Endothelial cell of umbilical vein (primary cell): ENCODE measurements around the gene MMRN1. TPM values are rescaled to one million over a fixed set of nuclear protein-coding genes. Genes with fewer than 3 reads are reported as not detected.

Experiments
- BruUV-seq: library from RNA; stranded (reverse); fragments of 400-500 nt; replicated peaks from 2 replicates; lab custom pipeline; 2021; lab: Mats Ljungman, UMichigan
- CTCF ChIA-PET: fragments of 300-600, 350-600 bp; sonication (Branson Sonifier 250); formaldehyde crosslinking; loops from one replicate; lab custom pipeline; 2021; ENCODE audit warnings: antibody characterized with exemption, inconsistent platforms; lab: Charles Lee
- POLR2A ChIA-PET: fragments of 300-600, 350-600 bp; sonication (Branson Sonifier 250); formaldehyde crosslinking; loops from one replicate; lab custom pipeline; 2021; ENCODE audit warnings: antibody characterized with exemption, inconsistent platforms; lab: Charles Lee
- DNase-seq: peaks from one replicate; pipeline ENCODE4 v3.0.0-alpha.2; 2011; ENCODE audit warnings: low read depth, low spot score
- FAIRE-seq: peaks from 2 replicates; lab custom pipeline; 2011; peaks lifted over from hg19 to GRCh38; lab: Jason Lieb, UNC
- H2AFZ ChIP-seq: 2 replicates; pipeline ENCODE4 v1.6.0; 2012; ENCODE audit warnings: low read depth, low read length, control low read depth, inconsistent platforms
- H3K27ac ChIP-seq: 2 replicates; pipeline ENCODE4 v1.5.1; 2011; ENCODE audit warnings: low read depth, mild to moderate bottlenecking, control low read depth, low read length, moderate library complexity; ENCODE audit not compliant: insufficient read depth
- H3K27me3 ChIP-seq, 2 experiments: 2 replicates each; pipeline versions ENCODE4 v1.6.0 to v1.6.1; 2011; ENCODE audit warnings: low read length in 2 of 2, mixed read lengths in 1 of 2; ENCODE audit not compliant: control insufficient read depth in 2 of 2, insufficient read depth in 2 of 2
- H3K36me3 ChIP-seq, 2 experiments: 2 replicates in 1 of 2; 3 replicates in 1 of 2; pipeline ENCODE4 v1.5.1; 2011; ENCODE audit warnings: low read length in 2 of 2, mild to moderate bottlenecking in 1 of 2, moderate library complexity in 1 of 2; ENCODE audit not compliant: control insufficient read depth in 2 of 2, insufficient read depth in 2 of 2; ENCODE audit errors: extremely low read depth in 1 of 2
- H3K4me1 ChIP-seq: 3 replicates; pipeline ENCODE4 v1.5.1; 2011; ENCODE audit warnings: mild to moderate bottlenecking, low read length; ENCODE audit not compliant: control insufficient read depth, insufficient read depth; ENCODE audit errors: extremely low read depth
- H3K4me2 ChIP-seq: 2 replicates; pipeline ENCODE4 v1.6.1; 2011; ENCODE audit warnings: low read length, control low read depth, mixed read lengths; ENCODE audit not compliant: insufficient read depth
- H3K4me3 ChIP-seq, 3 experiments: fragments of 200-600 bp in 1 of 3; sonication (generic), shearing (Covaris generic) in 1 of 3; replicated peaks in 1 of 3; 2 replicates each; pipeline ENCODE4 v1.5.1; 2011 to 2016; ENCODE audit warnings: control low read depth in 3 of 3, low read length in 3 of 3, mild to moderate bottlenecking in 2 of 3, inconsistent platforms in 1 of 3, low read depth in 1 of 3, moderate library complexity in 1 of 3; ENCODE audit not compliant: insufficient read depth in 1 of 3
- H3K79me2 ChIP-seq: 2 replicates; pipeline ENCODE4 v1.6.0; 2012; ENCODE audit warnings: low read length, inconsistent platforms; ENCODE audit not compliant: control insufficient read depth, insufficient read depth
- H3K9ac ChIP-seq: replicated peaks from 2 replicates; pipeline ENCODE3; 2011; ENCODE audit warnings: low read length, control low read depth; ENCODE audit not compliant: insufficient read depth; ENCODE audit errors: extremely low read depth
- H3K9me1 ChIP-seq: replicated peaks from 3 replicates; pipeline ENCODE4 v1.6.0; 2011; ENCODE audit warnings: mild to moderate bottlenecking, low read length; ENCODE audit not compliant: control insufficient read depth, insufficient read depth; ENCODE audit errors: extremely low read depth
- H3K9me3 ChIP-seq: replicated peaks from 2 replicates; pipeline ENCODE4 v1.5.1; 2012; ENCODE audit warnings: low read length, inconsistent platforms; ENCODE audit not compliant: control insufficient read depth, insufficient read depth
- H4K20me1 ChIP-seq: replicated peaks from 2 replicates; pipeline ENCODE3; 2011; ENCODE audit warnings: mild to moderate bottlenecking, low read length; ENCODE audit not compliant: control insufficient read depth, insufficient read depth; ENCODE audit errors: extremely low read depth
- CTCF ChIP-seq, 2 donors: IDR thresholded peaks; 1 replicate in 1 of 2; 2 replicates in 1 of 2; pipeline ENCODE4 v1.5.1; 2011; ENCODE audit warnings: low read length in 2 of 2, mild to moderate bottlenecking in 2 of 2, moderate library complexity in 2 of 2, control low read depth in 1 of 2, inconsistent platforms in 1 of 2, low read depth in 1 of 2; ENCODE audit not compliant: insufficient read depth in 1 of 2; ENCODE audit errors: extremely low read depth in 1 of 2
- EZH2 ChIP-seq: IDR thresholded peaks from 2 replicates; pipeline ENCODE4 v1.6.1; 2012; ENCODE audit warnings: borderline replicate concordance, low read depth, mild to moderate bottlenecking, moderate library complexity, low read length, inconsistent platforms; ENCODE audit not compliant: severe bottlenecking
- FOS ChIP-seq: IDR thresholded peaks from 2 replicates; pipeline ENCODE4 v1.6.1; 2011; ENCODE audit warnings: mild to moderate bottlenecking, low read length, moderate library complexity, borderline replicate concordance; ENCODE audit not compliant: insufficient read depth
- GATA2 ChIP-seq: IDR thresholded peaks from 2 replicates; pipeline ENCODE4 v1.7.0; 2011; ENCODE audit warnings: low read depth, mild to moderate bottlenecking, moderate library complexity, mixed read lengths, low read length; ENCODE audit not compliant: insufficient read length, insufficient read depth
- JUN ChIP-seq: IDR thresholded peaks from 2 replicates; pipeline ENCODE4 v1.6.1; 2011; ENCODE audit warnings: borderline replicate concordance, low read depth; ENCODE audit not compliant: insufficient read length, insufficient read depth
- MAX ChIP-seq: IDR thresholded peaks from 2 replicates; pipeline ENCODE4 v1.6.1; 2011; ENCODE audit not compliant: insufficient read depth, insufficient read length
- MYC ChIP-seq: IDR thresholded peaks from one replicate; pipeline ENCODE4 v1.6.1; 2011; ENCODE audit warnings: mild to moderate bottlenecking, low read depth, low read length
- POLR2A ChIP-seq: IDR thresholded peaks from 2 replicates; pipeline ENCODE4 v1.6.1; 2012; ENCODE audit warnings: low read depth, mild to moderate bottlenecking, control low read depth, low read length
- POLR2AphosphoS5 ChIP-seq: IDR thresholded peaks from 2 replicates; pipeline ENCODE4 v1.6.1; 2012; ENCODE audit warnings: low read depth, mild to moderate bottlenecking, control low read depth, low read length, moderate library complexity; ENCODE audit not compliant: insufficient read depth
- dilution Hi-C: fragments of 300-500 bp; cut with MboI; formaldehyde crosslinking; loops from one replicate; pipeline ENCODE4 v1.15.0; 2019; ENCODE audit warnings: low sequenced_read_pairs; ENCODE audit not compliant: extremely low pct_ligation_motif_present
- intact Hi-C: fragments of 100-400 bp; cut with micrococcal nuclease; formaldehyde crosslinking; loops from one replicate; pipeline ENCODE4 v1.10.0; 2022
- polyA plus RNA-seq, 4 experiments: library from polyadenylated mRNA; depleted of rRNA in 3 of 4; stranded (reverse) in 3 of 4; unstranded in 1 of 4; fragments of >200 nt; gene quantifications; 2 replicates each; pipeline versions ENCODE4 v1.2.1 to v1.2.3, GENCODE V29; 2011 to 2012; ENCODE audit warnings: missing spikeins in 1 of 4
- total RNA-seq: library from RNA; stranded (reverse); gene quantifications from 2 replicates; pipeline ENCODE4 v1.2.3, GENCODE V29; 2021

MMRN1 gene
- total and polyA plus RNA-seq, 2 donors (not counting 3 experiments of a cell fraction or from before 2014, with no cell fraction given), result 143 to 414 TPM

GRCh38 chr4:89928838-89929237 lies 34.2 kb downstream of the MMRN1 start:
- Histone ChIP-seq H3K4me2 (no peak overlapping the region), H3K9ac (no peak overlapping the region), H3K9me1 (no peaks in the 10 kb centered on the region), H4K20me1 (peaks cover 3% of the 10 kb centered on the region), H3K4me1 (peaks cover 12% of the 10 kb centered on the region), H3K4me3 (no peak overlapping the region), H3K79me2 (peaks cover 18% of the 10 kb centered on the region), H3K27me3 (no peaks in the 10 kb centered on the region), H3K36me3 (peaks cover 22 to 27% of the 10 kb centered on the region in 2 experiments), H2AFZ (no peak overlapping the region), H3K27ac (no peak overlapping the region), H3K9me3 (no peaks in the 10 kb centered on the region)
- ChIA-PET POLR2A (no interaction called here), CTCF (no interaction called here)
- TF ChIP-seq MAX, result no peak
- TF ChIP-seq CTCF (IDR thresholded peaks at IDR 0.05; ENCODE audit: extremely low read depth in 1 of 2, insufficient read depth in 1 of 2, low read depth in 1 of 2, low read length in 2 of 2), result no peak
- TF ChIP-seq FOS, result no peak
- TF ChIP-seq POLR2A, result no peak
- TF ChIP-seq POLR2AphosphoS5, result no peak
- no peak for TF ChIP-seq JUN
- no peak for TF ChIP-seq MYC
- no peak for TF ChIP-seq GATA2
- TF ChIP-seq EZH2, result no peak
- FAIRE-seq (no peak), DNase-seq (no peak)
- dilution Hi-C loops, result no loop called here
- BruUV-seq, result no TSS peak
- intact Hi-C loops, result no loop called here
